Loucy (cell line): ENCODE measurements around the gene KCNH1.

Source experiments
- H2AFZ ChIP-seq: fragments of 200-600 bp; sonication (generic); 2 replicates; pipeline ENCODE4 v1.6.0; 2016; ENCODE audit warnings: antibody characterized with exemption, mild to moderate bottlenecking, low read length, moderate library complexity
- H3F3A ChIP-seq: fragments of 200-600 bp; 2 replicates; pipeline ENCODE4 v1.6.0; 2016; ENCODE audit warnings: antibody characterized with exemption, low read depth, mild to moderate bottlenecking
- H3K27me3 ChIP-seq: fragments of 200-600 bp; sonication (generic); 2 replicates; pipeline ENCODE4 v1.6.1; 2014; ENCODE audit warnings: low read length, mild to moderate bottlenecking; ENCODE audit not compliant: insufficient read depth, poor library complexity, severe bottlenecking
- H3K36me3 ChIP-seq: fragments of 200-600 bp; sonication (generic); 2 replicates; pipeline ENCODE4 v1.6.1; 2016; ENCODE audit warnings: low read length; ENCODE audit not compliant: insufficient read depth
- H3K4me1 ChIP-seq: fragments of 200-600 bp; sonication (generic); 2 replicates; pipeline ENCODE4 v1.5.1; 2014; ENCODE audit warnings: low read length, mild to moderate bottlenecking; ENCODE audit not compliant: insufficient read depth, poor library complexity, severe bottlenecking
- H3K4me2 ChIP-seq: fragments of 200-600 bp; sonication (generic); 2 replicates; pipeline ENCODE4 v1.6.0; 2014; ENCODE audit warnings: antibody characterized with exemption, low read length, low read depth, mild to moderate bottlenecking; ENCODE audit not compliant: poor library complexity, severe bottlenecking
- H3K4me3 ChIP-seq: fragments of 200-600 bp; sonication (generic); 2 replicates; pipeline ENCODE4 v1.5.1; 2014; ENCODE audit warnings: low read length, mild to moderate bottlenecking, mixed read lengths; ENCODE audit not compliant: poor library complexity, severe bottlenecking
- H3K79me2 ChIP-seq: fragments of 200-600 bp; sonication (generic); 2 replicates; pipeline ENCODE4 v1.6.1; 2014; ENCODE audit warnings: low read length; ENCODE audit not compliant: insufficient read depth
- H3K9ac ChIP-seq: fragments of 200-600 bp; sonication (generic); 2 replicates; pipeline ENCODE4 v1.6.0; 2014; ENCODE audit warnings: mild to moderate bottlenecking, low read depth, low read length, moderate library complexity; ENCODE audit not compliant: poor library complexity, severe bottlenecking
- H3K9me2 ChIP-seq: fragments of 200-600 bp; sonication (generic); replicated peaks from 2 replicates; pipeline ENCODE4 v1.6.1; 2016; ENCODE audit warnings: low read depth, low read length, mixed read lengths
- H3K9me3 ChIP-seq: fragments of 200-600 bp; sonication (generic); 2 replicates; pipeline ENCODE4 v1.6.1; 2014; ENCODE audit warnings: mild to moderate bottlenecking, antibody characterized with exemption, low read length, low read depth; ENCODE audit not compliant: insufficient read depth
- H4K20me1 ChIP-seq: fragments of 200-600 bp; sonication (generic); 2 replicates; pipeline ENCODE4 v1.6.0; 2014; ENCODE audit warnings: antibody characterized with exemption, low read length, mild to moderate bottlenecking; ENCODE audit not compliant: insufficient read depth, poor library complexity, severe bottlenecking
- CTCF ChIP-seq: fragments of 200-600 bp; sonication (generic); conservative IDR thresholded peaks from 2 replicates; pipeline ENCODE4 v1.5.1; 2014; ENCODE audit warnings: mild to moderate bottlenecking, antibody characterized with exemption, low read length
- EZH2phosphoT487 ChIP-seq: fragments of 200-600 bp; IDR thresholded peaks from 2 replicates; pipeline ENCODE4 v1.6.1; 2018; ENCODE audit warnings: antibody characterized with exemption, mild to moderate bottlenecking, moderate library complexity, borderline replicate concordance

The KCNH1 gene

DNA sequence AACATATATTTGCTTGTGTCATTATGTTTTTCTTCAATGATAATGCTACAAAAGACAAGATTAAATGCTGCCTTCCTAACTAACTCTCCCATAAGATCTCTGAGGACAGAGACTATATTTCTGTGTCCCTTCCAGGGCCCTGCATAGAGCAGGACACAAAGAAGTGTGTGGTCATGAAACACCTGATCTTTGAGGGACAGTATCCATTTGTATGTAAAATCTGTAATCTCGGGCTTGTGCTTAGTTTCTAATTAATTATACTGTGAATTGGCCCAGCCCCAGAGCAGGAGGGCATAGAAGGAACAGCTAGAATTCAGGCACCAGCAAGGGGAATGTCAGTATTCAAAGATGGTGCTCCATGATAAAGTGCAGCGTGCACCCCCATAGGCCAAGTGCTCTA lies 430.4 kb downstream of the KCNH1 start:
- no peak overlapping the region for H3K4me3 ChIP-seq
- no peaks in the 10 kb centered on the region for H3K36me3 ChIP-seq
- no peak overlapping the region for H3K4me2 ChIP-seq
- no peak overlapping the region for H3K9ac ChIP-seq
- H3K9me2 ChIP-seq: no peaks in the 10 kb centered on the region
- no peak overlapping the region for H2AFZ ChIP-seq
- no peaks in the 10 kb centered on the region for H3F3A ChIP-seq
- H3K9me3 ChIP-seq: no peaks in the 10 kb centered on the region
- H3K4me1 ChIP-seq: no peaks in the 10 kb centered on the region
- H3K79me2 ChIP-seq: no peaks in the 10 kb centered on the region
- TF ChIP-seq EZH2phosphoT487: no peak
- TF ChIP-seq CTCF: no peak
- no peaks in the 10 kb centered on the region for H4K20me1 ChIP-seq
- H3K27me3 ChIP-seq: no peaks in the 10 kb centered on the region

GRCh38 chr1:210702506-210702905 lies 431.4 kb downstream of the KCNH1 start:
- no peaks in the 10 kb centered on the region for H3F3A ChIP-seq
- peaks cover 8% of the 10 kb centered on the region for H3K4me1 ChIP-seq

DNA sequence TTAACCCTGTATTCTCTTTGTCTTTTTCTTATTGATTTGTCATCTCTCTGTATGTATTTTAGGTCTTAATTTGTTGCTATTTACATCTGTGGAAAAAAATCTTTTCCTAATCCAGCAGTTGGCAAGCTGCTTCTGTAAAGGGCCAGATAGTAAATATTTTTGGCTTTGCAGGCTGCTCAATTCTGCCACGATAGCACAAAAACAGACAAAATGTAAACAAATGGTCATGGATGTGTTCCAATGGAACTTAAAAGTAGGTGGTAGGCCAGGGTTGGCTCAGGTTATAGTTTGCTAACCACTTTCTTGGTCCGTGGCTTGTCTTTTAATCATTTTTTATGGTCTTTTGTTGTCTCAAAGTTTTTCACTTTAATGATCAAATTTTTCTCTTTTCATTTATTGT lies 433.4 kb downstream of the KCNH1 start:
- H3K9me2 ChIP-seq: no peaks in the 10 kb centered on the region
- no peak overlapping the region for H3K4me3 ChIP-seq
- no peak overlapping the region for H3K9ac ChIP-seq
- H3K9me3 ChIP-seq: no peaks in the 10 kb centered on the region
- no peak for TF ChIP-seq EZH2phosphoT487
- no peak for TF ChIP-seq CTCF
- H3K4me1 ChIP-seq: peaks cover 28% of the 10 kb centered on the region
- H3K36me3 ChIP-seq: no peaks in the 10 kb centered on the region
- no peaks in the 10 kb centered on the region for H3K27me3 ChIP-seq
- H3F3A ChIP-seq: 0 out of 2 replicates have a peak, but pooled peaks cover 3% of the 10 kb centered on the region
- no peaks in the 10 kb centered on the region for H3K79me2 ChIP-seq
- H4K20me1 ChIP-seq: no peaks in the 10 kb centered on the region
- no peak overlapping the region for H2AFZ ChIP-seq
- no peak overlapping the region for H3K4me2 ChIP-seq

More at GRCh38 chr1:210702506-210702905, 431.4 kb downstream of the KCNH1 start:
- Histone ChIP-seq H3K9ac (no peak overlapping the region), H3K4me3 (no peak overlapping the region), H3K36me3 (no peaks in the 10 kb centered on the region), H4K20me1 (no peaks in the 10 kb centered on the region), H3K79me2 (no peaks in the 10 kb centered on the region), H3K9me2 (no peaks in the 10 kb centered on the region), H3K4me2 (no peak overlapping the region), H2AFZ (no peak overlapping the region), H3K27me3 (no peaks in the 10 kb centered on the region), H3K9me3 (no peaks in the 10 kb centered on the region)
- TF ChIP-seq EZH2phosphoT487 (no peak), CTCF (no peak)
